HEK293 (cell line): ENCODE measurements around the gene FAM200C.

ENCODE experiments used
- CTCF ChIP-seq: fragments of 450-650 bp; formaldehyde crosslinking; IDR thresholded peaks from 2 replicates; pipeline ENCODE4 v1.5.1; 2016; ENCODE audit warnings: missing biosample characterization, missing genetic modification characterization
- MYNN ChIP-seq: fragments of 450-650 bp; formaldehyde crosslinking; IDR thresholded peaks from 2 replicates; pipeline ENCODE4 v1.5.1; 2016; ENCODE audit warnings: missing biosample characterization, missing genetic modification characterization, borderline replicate concordance
- OVOL3 ChIP-seq: fragments of 450-650 bp; formaldehyde crosslinking; IDR thresholded peaks from 2 replicates; pipeline ENCODE4 v1.5.1; 2016; ENCODE audit warnings: missing biosample characterization, missing genetic modification characterization
- PRDM1 ChIP-seq: fragments of 450-650 bp; formaldehyde crosslinking; IDR thresholded peaks from 2 replicates; pipeline ENCODE4; 2016; ENCODE audit warnings: missing biosample characterization, missing genetic modification characterization
- SCRT1 ChIP-seq: fragments of 450-650 bp; formaldehyde crosslinking; IDR thresholded peaks from 2 replicates; pipeline ENCODE4 v1.5.1; 2016; ENCODE audit warnings: missing biosample characterization, missing genetic modification characterization, borderline replicate concordance
- ZNF184 ChIP-seq: fragments of 450-650 bp; IDR thresholded peaks from 2 replicates; pipeline ENCODE4 v1.5.1; 2018; ENCODE audit warnings: missing biosample characterization, mild to moderate bottlenecking, missing genetic modification characterization
- ZNF274 ChIP-seq, 2 experiments: fragments of 200-500 bp in 1 of 2; fragments of 450-650 bp in 1 of 2; sonication (Bioruptor generic) in 1 of 2; formaldehyde crosslinking in 1 of 2; IDR thresholded peaks; 2 replicates each; pipeline versions ENCODE4 v1.5.1 to v1.6.1; 2014 to 2016; ENCODE audit warnings: borderline replicate concordance in 1 of 2, inconsistent platforms in 1 of 2, low read length in 1 of 2, missing biosample characterization in 1 of 2, missing genetic modification characterization in 1 of 2
- ZNF280C ChIP-seq: fragments of 450-650 bp; formaldehyde crosslinking; IDR thresholded peaks from 2 replicates; pipeline ENCODE4 v1.5.1; 2016; ENCODE audit warnings: missing biosample characterization, missing genetic modification characterization
- ZNF529 ChIP-seq: fragments of 450-650 bp; formaldehyde crosslinking; IDR thresholded peaks from 2 replicates; pipeline ENCODE4 v1.5.1; 2017; ENCODE audit warnings: missing genetic modification characterization, missing biosample characterization; ENCODE audit not compliant: insufficient replicate concordance
- TF ChIP-seq, protein P1 (sequence below): fragments of 450-650 bp; formaldehyde crosslinking; IDR thresholded peaks from 2 replicates; pipeline ENCODE4 v1.5.1; 2017; ENCODE audit warnings: missing biosample characterization, mild to moderate bottlenecking, missing genetic modification characterization, moderate library complexity

GRCh38 chr5:160357394-160357793 is 42.5 kb downstream of the FAM200C start:
- no peak for TF ChIP-seq OVOL3 (tag by site-specific recombination)
- TF ChIP-seq CTCF, result no peak
- no peak for TF ChIP-seq MYNN (tag by site-specific recombination)
- TF ChIP-seq SCRT1, result no peak
- TF ChIP-seq, protein P1, sequence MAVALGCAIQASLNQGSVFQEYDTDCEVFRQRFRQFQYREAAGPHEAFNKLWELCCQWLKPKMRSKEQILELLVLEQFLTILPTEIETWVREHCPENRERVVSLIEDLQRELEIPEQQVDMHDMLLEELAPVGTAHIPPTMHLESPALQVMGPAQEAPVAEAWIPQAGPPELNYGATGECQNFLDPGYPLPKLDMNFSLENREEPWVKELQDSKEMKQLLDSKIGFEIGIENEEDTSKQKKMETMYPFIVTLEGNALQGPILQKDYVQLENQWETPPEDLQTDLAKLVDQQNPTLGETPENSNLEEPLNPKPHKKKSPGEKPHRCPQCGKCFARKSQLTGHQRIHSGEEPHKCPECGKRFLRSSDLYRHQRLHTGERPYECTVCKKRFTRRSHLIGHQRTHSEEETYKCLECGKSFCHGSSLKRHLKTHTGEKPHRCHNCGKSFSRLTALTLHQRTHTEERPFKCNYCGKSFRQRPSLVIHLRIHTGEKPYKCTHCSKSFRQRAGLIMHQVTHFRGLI (tag by site-specific recombination), result no peak
- no peak for TF ChIP-seq ZNF280C (tag by site-specific recombination)
- TF ChIP-seq PRDM1 (tag by site-specific recombination), result no peak
- TF ChIP-seq ZNF529 (tag by site-specific recombination), result no peak
- TF ChIP-seq ZNF274 (IDR thresholded peaks at IDR 0.05; ENCODE audit: low read length), result no peak
- TF ChIP-seq ZNF274 (tag by site-specific recombination; IDR thresholded peaks at IDR 0.05; ENCODE audit: borderline replicate concordance), result no peak
- no peak for TF ChIP-seq ZNF184
